Measurements from ENCODE around the gene CCL23. TPM values are rescaled to one million over a fixed set of nuclear protein-coding genes. Genes with fewer than 3 reads are reported as not detected.

CCL23 gene
- total and polyA plus RNA-seq, 10 donors = 1.6 to 40.6 (median 10.8) TPM

GRCh38 chr17:35982409-35983191 is 35.2 kb downstream of the CCL23 start:
- H3K27me3 ChIP-seq (replicated peaks in 1 of 7) = no peaks in the 10 kb centered on the region
- DNase-seq = no peak
- peaks cover 0 to 14% (median 0%) of the 10 kb centered on the region in 6 donors for H3K36me3 ChIP-seq
- peaks cover 0 to 42% (median 7%) of the 10 kb centered on the region in 6 donors for H3K4me1 ChIP-seq
- TF ChIP-seq POLR2AphosphoS5 (IDR thresholded peaks at IDR 0.05) (no peak), CTCF (IDR thresholded peaks at IDR 0.05 in 8 of 11, conservative IDR thresholded peaks at IDR 0.05 in 3 of 11) (peak in 1 of 11 experiments; percentile 6)
- H3K27ac ChIP-seq = peak overlapping the region in 6 of 8 donors; percentile 15 to 82 (median 70)
- no peaks in the 10 kb centered on the region for H3K9me3 ChIP-seq
- 75 to 83% (median 78%) methylated on average over 3 of the region's 3 CpGs for WGBS, 5 donors
- intact Hi-C loops (cut with DNase I; ENCODE audit: low total_unique reads) = no loop called here
- H3K4me3 ChIP-seq = peak overlapping the region in 1 of 8 donors; percentile 70

GRCh38 chr17:35981908-35982330 is 35.9 kb downstream of the CCL23 start:
- intact Hi-C loops (cut with DNase I; ENCODE audit: low total_unique reads) = no loop called here
- Histone ChIP-seq H3K9me3 (no peaks in the 10 kb centered on the region), H3K4me1 (peaks cover 0 to 37% (median 2%) of the 10 kb centered on the region in 6 donors), H3K27me3 (replicated peaks in 1 of 7) (no peaks in the 10 kb centered on the region), H3K27ac (peak overlapping the region in 6 of 8 donors; percentile 15 to 82 (median 50)), H3K36me3 (peaks cover 0 to 14% (median 0%) of the 10 kb centered on the region in 6 donors), H3K4me3 (no peak overlapping the region)
- WGBS, 5 donors = 60 to 78% (median 64%) methylated on average over 4 of the region's 4 CpGs
- DNase-seq = no peak
- peak in 1 of 3 donors; percentile 44 for TF ChIP-seq POLR2AphosphoS5 (IDR thresholded peaks at IDR 0.05)
- TF ChIP-seq CTCF (IDR thresholded peaks at IDR 0.05 in 8 of 11, conservative IDR thresholded peaks at IDR 0.05 in 3 of 11) = peak in 8 of 11 experiments; percentile 17 to 48 (median 26)
- TF ChIP-seq POLR2A (IDR thresholded peaks at IDR 0.05) = no peak

GRCh38 chr17:35981246-35981645 is 36.5 kb downstream of the CCL23 start, which contains the start of gene CCL16:
Gene CCL16 (minus strand): TSS chr17:35981497. CDS start chr17:35981420, 77 bp downstream.
- Histone ChIP-seq H3K9me3 (no peaks in the 10 kb centered on the region), H3K27ac (peak within 1 kb of the TSS in 6 of 8 donors; percentile 15 to 82 (median 50)), H3K36me3 (peaks cover 0 to 14% (median 0%) of the 10 kb centered on the region in 6 donors), H3K4me1 (peaks cover 0 to 40% (median 9%) of the 10 kb centered on the region in 6 donors), H3K4me3 (no peak within 1 kb of the TSS), H3K27me3 (replicated peaks in 1 of 7) (no peaks in the 10 kb centered on the region)
- WGBS, 5 donors = 85 to 93% (median 88%) methylated on average over 12 of the region's 12 CpGs
- intact Hi-C loops (cut with DNase I; ENCODE audit: low total_unique reads) = no loop called here
- DNase-seq = no peak
- TF ChIP-seq POLR2AphosphoS5 (IDR thresholded peaks at IDR 0.05) (peak in 1 of 3 donors; percentile 33), CTCF (IDR thresholded peaks at IDR 0.05 in 8 of 11, conservative IDR thresholded peaks at IDR 0.05 in 3 of 11) (no peak), POLR2A (IDR thresholded peaks at IDR 0.05) (no peak)

GRCh38 chr17:35978346-35978745 is 39.4 kb downstream of the CCL23 start:
- H3K4me1 ChIP-seq = peaks cover 0 to 46% (median 19%) of the 10 kb centered on the region in 6 donors
- intact Hi-C loops (cut with DNase I; ENCODE audit: low total_unique reads) = loop anchor here (5.0 to 10.0 kb wide), 2 partner anchors 94 to 506 kb away; partner anchors contain the start of gene ZNHIT3
- H3K36me3 ChIP-seq = peaks cover 0 to 5% (median 0%) of the 10 kb centered on the region in 6 donors
- 83 to 93% (median 90%) methylated on average over 3 of the region's 3 CpGs for whole genome bisulfite sequencing, 5 donors
- H3K27ac ChIP-seq = no peak overlapping the region
- H3K27me3 ChIP-seq (replicated peaks in 1 of 7) = no peaks in the 10 kb centered on the region
- no peak for DNase-seq
- TF ChIP-seq CTCF (IDR thresholded peaks at IDR 0.05 in 8 of 11, conservative IDR thresholded peaks at IDR 0.05 in 3 of 11) (no peak), POLR2AphosphoS5 (IDR thresholded peaks at IDR 0.05) (no peak), POLR2A (IDR thresholded peaks at IDR 0.05) (no peak)
- no peak overlapping the region for H3K4me3 ChIP-seq
- H3K9me3 ChIP-seq = no peaks in the 10 kb centered on the region

Data from spleen (tissue), 11 donors.